ENCODE results near the gene CEP126. TPM values are rescaled to one million over a fixed set of nuclear protein-coding genes. Genes with fewer than 3 reads are reported as not detected.
"Not testable (repeated sequence)": the region's sequence is repeated elsewhere in the genome, so short reads cannot be mapped to it uniquely, and the experiment has no call there.

CEP126 gene
- total RNA-seq, 2 donors from 2014 or later: 2.6 to 3.6 TPM

DNA sequence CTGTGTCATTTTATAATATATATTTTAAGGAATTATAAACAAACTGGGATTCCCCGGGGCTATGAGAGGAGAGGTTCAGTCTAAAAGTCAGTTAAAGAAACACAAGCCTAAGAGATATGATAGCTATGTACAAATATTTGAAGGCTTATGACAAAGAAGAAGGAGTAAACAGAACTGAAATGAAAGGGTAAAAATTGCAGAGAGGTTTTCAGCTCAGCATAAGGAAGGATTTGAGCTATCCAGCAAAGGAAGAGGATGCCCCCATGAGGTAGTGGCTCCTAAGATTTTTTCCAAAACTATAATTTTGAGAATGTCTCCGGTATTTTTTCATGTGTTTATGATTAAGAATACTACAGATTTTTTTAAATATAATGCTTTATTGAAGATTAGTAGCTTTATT lies 59.4 kb downstream of the CEP126 start:
- H3K27ac ChIP-seq: no peak overlapping the region
- H3K27me3 ChIP-seq: no peaks in the 10 kb centered on the region
- no peak for TF ChIP-seq CTCF (IDR thresholded peaks at IDR 0.05)
- H3K4me3 ChIP-seq: no peak overlapping the region
- no peaks in the 10 kb centered on the region for H3K36me3 ChIP-seq
- H3K9ac ChIP-seq (ENCODE audit: low read depth in 2 of 2, low read length in 2 of 2): no peak overlapping the region
- intact Hi-C loops (cut with DNase I): no loop called here
- no peaks in the 10 kb centered on the region for H3K9me3 ChIP-seq
- no peak for DNase-seq
- H3K4me1 ChIP-seq: no peaks in the 10 kb centered on the region

DNA sequence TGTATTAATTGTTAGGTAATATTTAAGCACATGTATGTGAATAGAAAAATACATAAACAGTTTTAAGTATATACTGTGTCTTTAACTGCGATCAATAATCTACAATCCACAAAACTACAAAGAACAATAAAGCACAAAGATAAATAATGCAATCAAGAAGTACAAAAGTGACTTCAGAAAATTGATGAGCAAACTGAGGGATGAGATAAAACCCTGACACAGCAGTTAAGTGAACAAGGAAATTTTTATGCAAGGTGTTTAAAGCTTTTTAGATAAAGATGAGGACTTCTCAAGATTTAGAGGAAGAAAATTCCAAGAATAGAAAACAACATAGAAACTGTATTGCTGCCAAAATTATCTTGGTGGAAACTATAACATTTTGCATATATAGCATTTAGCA lies 60.0 kb downstream of the CEP126 start:
- no peak for TF ChIP-seq CTCF (IDR thresholded peaks at IDR 0.05)
- Histone ChIP-seq H3K36me3 (no peaks in the 10 kb centered on the region), H3K27me3 (no peaks in the 10 kb centered on the region), H3K27ac (no peak overlapping the region), H3K4me3 (no peak overlapping the region), H3K4me1 (no peaks in the 10 kb centered on the region), H3K9me3 (no peaks in the 10 kb centered on the region), H3K9ac (ENCODE audit: low read depth in 2 of 2, low read length in 2 of 2) (no peak overlapping the region)
- no peak for DNase-seq
- intact Hi-C loops (cut with DNase I): no loop called here

GRCh38 chr11:101975734-101976133 lies 60.9 kb downstream of the CEP126 start:
- H3K4me3 ChIP-seq: no peak overlapping the region
- no peaks in the 10 kb centered on the region for H3K9me3 ChIP-seq
- no peak for DNase-seq
- H3K27me3 ChIP-seq: no peaks in the 10 kb centered on the region
- intact Hi-C loops (cut with DNase I): no loop called here
- TF ChIP-seq CTCF (IDR thresholded peaks at IDR 0.05): no peak
- H3K36me3 ChIP-seq: no peaks in the 10 kb centered on the region
- no peak overlapping the region for H3K9ac ChIP-seq (ENCODE audit: low read depth in 2 of 2, low read length in 2 of 2)
- H3K4me1 ChIP-seq: no peaks in the 10 kb centered on the region
- H3K27ac ChIP-seq: no peak overlapping the region

DNA sequence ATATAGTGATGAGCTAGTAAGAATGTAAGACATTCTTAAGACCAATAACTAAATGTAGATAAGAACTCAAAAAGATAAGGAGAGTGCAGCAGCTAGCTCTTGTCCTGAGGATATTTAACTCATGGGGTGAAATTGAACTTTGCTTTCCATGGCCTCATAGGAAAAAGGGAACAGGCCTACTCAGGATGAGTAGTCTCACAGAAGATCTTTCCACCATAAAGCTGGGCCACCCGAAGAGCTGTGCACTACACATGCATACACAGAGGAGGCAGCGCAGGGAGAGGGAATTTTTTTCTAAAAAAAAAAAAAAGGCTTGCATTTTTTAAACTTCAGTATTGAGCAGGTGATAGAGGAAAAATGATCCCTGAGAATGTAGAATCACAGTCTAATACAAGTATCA lies 72.6 kb downstream of the CEP126 start:
- intact Hi-C loops (cut with DNase I): no loop called here
- Histone ChIP-seq H3K9me3 (no peaks in the 10 kb centered on the region), H3K9ac (ENCODE audit: low read depth in 2 of 2, low read length in 2 of 2) (no peak overlapping the region), H3K36me3 (no peaks in the 10 kb centered on the region), H3K4me1 (no peaks in the 10 kb centered on the region), H3K27ac (no peak overlapping the region), H3K27me3 (no peaks in the 10 kb centered on the region), H3K4me3 (no peak overlapping the region)
- no peak for DNase-seq
- TF ChIP-seq CTCF (IDR thresholded peaks at IDR 0.05): no peak

DNA sequence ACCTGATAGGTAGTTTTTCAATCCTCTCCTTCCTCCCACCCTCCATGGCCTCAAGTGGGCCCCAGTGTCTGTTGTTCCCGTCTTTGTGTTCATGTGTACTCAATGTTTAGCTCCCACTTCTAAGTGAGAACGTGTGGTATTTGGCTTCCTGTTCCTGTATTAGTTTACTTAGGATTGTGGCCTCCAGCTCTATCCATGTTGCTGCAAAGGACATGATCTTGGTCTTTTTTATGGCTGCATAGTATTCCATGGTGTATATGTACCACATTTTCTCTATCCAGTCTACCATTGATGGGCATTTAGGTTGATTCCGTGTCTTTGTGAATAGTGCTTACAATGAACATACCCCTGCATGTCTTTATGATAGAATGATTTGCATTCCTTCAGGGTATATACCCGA lies 78.4 kb downstream of the CEP126 start:
- H3K9me3 ChIP-seq: no peaks in the 10 kb centered on the region
- H3K4me3 ChIP-seq: no peak overlapping the region
- no peak for DNase-seq
- intact Hi-C loops (cut with DNase I): no loop called here
- TF ChIP-seq CTCF (IDR thresholded peaks at IDR 0.05): no peak
- no peaks in the 10 kb centered on the region for H3K4me1 ChIP-seq
- no peaks in the 10 kb centered on the region for H3K27me3 ChIP-seq
- no peaks in the 10 kb centered on the region for H3K36me3 ChIP-seq
- no peak overlapping the region for H3K27ac ChIP-seq
- no peak overlapping the region for H3K9ac ChIP-seq (ENCODE audit: low read depth in 2 of 2, low read length in 2 of 2)

GRCh38 chr11:101994052-101994469 lies 79.3 kb downstream of the CEP126 start:
- H3K36me3 ChIP-seq; intact Hi-C loops (cut with DNase I); H3K27ac ChIP-seq; H3K9ac ChIP-seq (ENCODE audit: low read depth in 2 of 2, low read length in 2 of 2); H3K9me3 ChIP-seq; DNase-seq; H3K4me3 ChIP-seq; H3K4me1 ChIP-seq; H3K27me3 ChIP-seq: not testable (repeated sequence)
